Measurements from ENCODE around the gene DCUN1D5. TPM values are rescaled to one million over a fixed set of nuclear protein-coding genes. Genes with fewer than 3 reads are reported as not detected.

The DCUN1D5 gene
- polyA plus RNA-seq, 1 donor from 2014 or later, result 85.5 TPM

DNA sequence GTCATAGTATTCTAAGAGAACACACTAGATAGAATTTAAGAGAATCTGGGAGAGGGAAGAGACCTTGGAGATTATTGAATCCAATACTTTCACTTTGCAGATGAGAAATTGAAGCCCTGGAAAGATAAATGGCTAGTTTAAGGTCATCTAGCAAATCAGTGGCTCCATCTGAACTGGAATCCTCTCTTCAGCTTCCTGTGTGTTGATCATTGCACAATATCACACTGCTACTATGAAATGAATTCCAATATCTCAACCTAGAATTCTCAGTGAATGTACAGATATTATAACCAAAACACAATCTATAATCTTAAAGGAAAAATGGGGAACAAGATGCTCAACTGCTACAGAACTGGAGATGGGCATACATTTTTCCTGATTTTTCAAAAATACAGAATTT lies 44.1 kb downstream of the DCUN1D5 start:
- H3K9me3 ChIP-seq (ENCODE audit: low read length), result no peaks in the 10 kb centered on the region

DNA sequence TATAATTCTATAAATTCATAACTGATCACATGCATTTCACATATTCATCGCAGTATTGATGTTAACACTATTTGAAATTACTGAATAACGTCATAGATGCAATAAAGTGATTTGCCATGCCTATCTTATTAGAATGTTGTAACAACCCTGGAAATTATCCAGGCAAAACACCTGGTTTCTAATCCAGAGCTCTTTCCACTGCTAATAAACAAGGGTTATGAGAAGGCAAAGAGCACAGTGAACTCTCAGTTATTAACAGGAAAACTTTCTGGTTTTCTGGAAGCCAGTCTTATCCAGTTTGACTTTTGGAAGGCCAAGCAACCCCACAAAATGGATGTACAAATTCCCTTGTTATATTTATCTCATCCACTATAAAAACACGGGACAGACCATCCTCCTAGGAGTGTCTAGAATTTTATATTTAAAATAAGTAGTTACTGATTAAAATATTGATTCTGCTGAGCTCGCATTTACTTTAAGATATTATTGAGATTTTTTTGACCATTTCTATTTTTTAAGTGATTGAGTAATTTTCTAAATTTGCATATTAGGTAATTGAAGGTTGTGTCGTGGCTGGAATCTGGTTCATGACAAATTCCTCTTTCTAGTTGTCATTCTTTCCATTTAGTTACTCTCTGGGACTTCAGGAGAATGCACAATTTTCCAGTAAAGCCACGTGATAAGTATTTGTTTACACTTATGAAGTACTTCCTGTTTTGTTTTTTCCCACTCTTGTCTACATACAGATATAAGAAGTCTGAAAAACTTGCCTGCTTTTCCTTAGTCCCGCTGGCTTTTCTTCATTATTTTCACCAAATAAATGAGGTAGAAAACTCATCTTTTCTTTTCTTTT lies 47.9 kb downstream of the DCUN1D5 start:
- Histone ChIP-seq H2AFZ (ENCODE audit: low read depth, low read length) (no peak overlapping the region), H3K79me2 (replicated peaks; ENCODE audit: insufficient read depth, low read length) (no peaks in the 10 kb centered on the region), H3K27ac (ENCODE audit: low read length) (no peak overlapping the region), H3K9me2 (ENCODE audit: insufficient read depth, low read length) (no peaks in the 10 kb centered on the region), H4K20me1 (ENCODE audit: insufficient read depth) (no peaks in the 10 kb centered on the region), H3K9me3 (ENCODE audit: low read length) (no peaks in the 10 kb centered on the region), H3K27me3 (ENCODE audit: insufficient read depth, low read depth, low read length) (no peaks in the 10 kb centered on the region), H3K36me3 (ENCODE audit: insufficient read depth, low read length) (no peaks in the 10 kb centered on the region), H3K9ac (ENCODE audit: low read length) (no peak overlapping the region), H3F3A (ENCODE audit: insufficient read depth, low read length, poor library complexity, severe bottlenecking) (no peaks in the 10 kb centered on the region), H3K4me3 (ENCODE audit: low read length) (no peak overlapping the region), H3K4me2 (ENCODE audit: low read length) (no peak overlapping the region)
- TF ChIP-seq SMC3 (conservative IDR thresholded peaks at IDR 0.05; ENCODE audit: poor library complexity) (no peak), EZH2 (IDR thresholded peaks at IDR 0.05; ENCODE audit: borderline replicate concordance, insufficient read depth, low read length, poor library complexity, severe bottlenecking) (no peak), POLR2AphosphoS5 (IDR thresholded peaks at IDR 0.05) (no peak), EP300 (conservative IDR thresholded peaks at IDR 0.05; ENCODE audit: poor library complexity, severe bottlenecking) (no peak), RAD21 (conservative IDR thresholded peaks at IDR 0.05) (no peak), MXI1 (conservative IDR thresholded peaks at IDR 0.05; ENCODE audit: poor library complexity, severe bottlenecking) (no peak), TAF1 (IDR thresholded peaks at IDR 0.05; ENCODE audit: low read depth) (no peak)
- TF ChIP-seq, protein P1, sequence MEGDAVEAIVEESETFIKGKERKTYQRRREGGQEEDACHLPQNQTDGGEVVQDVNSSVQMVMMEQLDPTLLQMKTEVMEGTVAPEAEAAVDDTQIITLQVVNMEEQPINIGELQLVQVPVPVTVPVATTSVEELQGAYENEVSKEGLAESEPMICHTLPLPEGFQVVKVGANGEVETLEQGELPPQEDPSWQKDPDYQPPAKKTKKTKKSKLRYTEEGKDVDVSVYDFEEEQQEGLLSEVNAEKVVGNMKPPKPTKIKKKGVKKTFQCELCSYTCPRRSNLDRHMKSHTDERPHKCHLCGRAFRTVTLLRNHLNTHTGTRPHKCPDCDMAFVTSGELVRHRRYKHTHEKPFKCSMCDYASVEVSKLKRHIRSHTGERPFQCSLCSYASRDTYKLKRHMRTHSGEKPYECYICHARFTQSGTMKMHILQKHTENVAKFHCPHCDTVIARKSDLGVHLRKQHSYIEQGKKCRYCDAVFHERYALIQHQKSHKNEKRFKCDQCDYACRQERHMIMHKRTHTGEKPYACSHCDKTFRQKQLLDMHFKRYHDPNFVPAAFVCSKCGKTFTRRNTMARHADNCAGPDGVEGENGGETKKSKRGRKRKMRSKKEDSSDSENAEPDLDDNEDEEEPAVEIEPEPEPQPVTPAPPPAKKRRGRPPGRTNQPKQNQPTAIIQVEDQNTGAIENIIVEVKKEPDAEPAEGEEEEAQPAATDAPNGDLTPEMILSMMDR (IDR thresholded peaks at IDR 0.05; ENCODE audit: poor library complexity, severe bottlenecking), result no peak
- TF ChIP-seq, protein P2, sequence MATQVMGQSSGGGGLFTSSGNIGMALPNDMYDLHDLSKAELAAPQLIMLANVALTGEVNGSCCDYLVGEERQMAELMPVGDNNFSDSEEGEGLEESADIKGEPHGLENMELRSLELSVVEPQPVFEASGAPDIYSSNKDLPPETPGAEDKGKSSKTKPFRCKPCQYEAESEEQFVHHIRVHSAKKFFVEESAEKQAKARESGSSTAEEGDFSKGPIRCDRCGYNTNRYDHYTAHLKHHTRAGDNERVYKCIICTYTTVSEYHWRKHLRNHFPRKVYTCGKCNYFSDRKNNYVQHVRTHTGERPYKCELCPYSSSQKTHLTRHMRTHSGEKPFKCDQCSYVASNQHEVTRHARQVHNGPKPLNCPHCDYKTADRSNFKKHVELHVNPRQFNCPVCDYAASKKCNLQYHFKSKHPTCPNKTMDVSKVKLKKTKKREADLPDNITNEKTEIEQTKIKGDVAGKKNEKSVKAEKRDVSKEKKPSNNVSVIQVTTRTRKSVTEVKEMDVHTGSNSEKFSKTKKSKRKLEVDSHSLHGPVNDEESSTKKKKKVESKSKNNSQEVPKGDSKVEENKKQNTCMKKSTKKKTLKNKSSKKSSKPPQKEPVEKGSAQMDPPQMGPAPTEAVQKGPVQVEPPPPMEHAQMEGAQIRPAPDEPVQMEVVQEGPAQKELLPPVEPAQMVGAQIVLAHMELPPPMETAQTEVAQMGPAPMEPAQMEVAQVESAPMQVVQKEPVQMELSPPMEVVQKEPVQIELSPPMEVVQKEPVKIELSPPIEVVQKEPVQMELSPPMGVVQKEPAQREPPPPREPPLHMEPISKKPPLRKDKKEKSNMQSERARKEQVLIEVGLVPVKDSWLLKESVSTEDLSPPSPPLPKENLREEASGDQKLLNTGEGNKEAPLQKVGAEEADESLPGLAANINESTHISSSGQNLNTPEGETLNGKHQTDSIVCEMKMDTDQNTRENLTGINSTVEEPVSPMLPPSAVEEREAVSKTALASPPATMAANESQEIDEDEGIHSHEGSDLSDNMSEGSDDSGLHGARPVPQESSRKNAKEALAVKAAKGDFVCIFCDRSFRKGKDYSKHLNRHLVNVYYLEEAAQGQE (IDR thresholded peaks at IDR 0.05; ENCODE audit: borderline replicate concordance), result no peak

More for the DNA sequence above, 44.1 kb downstream of the DCUN1D5 start:
- Histone ChIP-seq H3K27me3 (ENCODE audit: insufficient read depth, low read depth, low read length) (no peaks in the 10 kb centered on the region), H3K9me2 (ENCODE audit: insufficient read depth, low read length) (no peaks in the 10 kb centered on the region), H3K79me2 (replicated peaks; ENCODE audit: insufficient read depth, low read length) (no peaks in the 10 kb centered on the region), H3F3A (ENCODE audit: insufficient read depth, low read length, poor library complexity, severe bottlenecking) (no peaks in the 10 kb centered on the region), H3K4me3 (ENCODE audit: low read length) (no peak overlapping the region), H3K27ac (ENCODE audit: low read length) (no peak overlapping the region), H2AFZ (ENCODE audit: low read depth, low read length) (no peak overlapping the region), H4K20me1 (ENCODE audit: insufficient read depth) (no peaks in the 10 kb centered on the region), H3K9ac (ENCODE audit: low read length) (no peak overlapping the region), H3K36me3 (ENCODE audit: insufficient read depth, low read length) (no peaks in the 10 kb centered on the region), H3K4me2 (ENCODE audit: low read length) (no peak overlapping the region)
- TF ChIP-seq, protein P2 (IDR thresholded peaks at IDR 0.05; ENCODE audit: borderline replicate concordance), result no peak
- TF ChIP-seq RAD21 (conservative IDR thresholded peaks at IDR 0.05) (no peak), EZH2 (IDR thresholded peaks at IDR 0.05; ENCODE audit: borderline replicate concordance, insufficient read depth, low read length, poor library complexity, severe bottlenecking) (no peak), SMC3 (conservative IDR thresholded peaks at IDR 0.05; ENCODE audit: poor library complexity) (no peak), TAF1 (IDR thresholded peaks at IDR 0.05; ENCODE audit: low read depth) (no peak), POLR2AphosphoS5 (IDR thresholded peaks at IDR 0.05) (no peak), EP300 (conservative IDR thresholded peaks at IDR 0.05; ENCODE audit: poor library complexity, severe bottlenecking) (no peak), MXI1 (conservative IDR thresholded peaks at IDR 0.05; ENCODE audit: poor library complexity, severe bottlenecking) (no peak)
- TF ChIP-seq, protein P1 (IDR thresholded peaks at IDR 0.05; ENCODE audit: poor library complexity, severe bottlenecking), result no peak
